GM12878 (cell line): ENCODE results near the gene HSPB7. TPM values are rescaled to one million over a fixed set of nuclear protein-coding genes. Genes with fewer than 3 reads are reported as not detected.

Experiments used
- ATAC-seq: fragments of 200-7000 bp; cut with Tn5 transposase; 3 replicates; pipeline ENCODE4 v1.9.1; 2020; ENCODE audit warnings: mild to moderate bottlenecking, moderate library complexity
- BruUV-seq: library from RNA; stranded (reverse); fragments of 400-500 nt; replicated peaks from 2 replicates; lab custom pipeline; 2021; lab: Mats Ljungman, UMichigan
- CTCF ChIA-PET: fragments of 300-600 bp; sonication (Branson Sonifier 250); formaldehyde crosslinking; extraction: SDS; loops from one replicate; lab custom pipeline; 2021; ENCODE audit warnings: inconsistent platforms; lab: Yijun Ruan, JAX
- POLR2A ChIA-PET: fragments of 350-600 bp; formaldehyde crosslinking; extraction: SDS; loops from one replicate; lab custom pipeline; 2021; ENCODE audit warnings: inconsistent platforms; lab: Charles Lee
- RAD21 ChIA-PET: fragments of 300-600 bp; sonication (Branson Sonifier 250); formaldehyde crosslinking; loops from one replicate; lab custom pipeline; 2023; ENCODE audit warnings: antibody characterized with exemption; ENCODE audit not compliant: unreplicated experiment; lab: Charles Lee
- SMC1A ChIA-PET: fragments of 300-600 bp; sonication (Branson Sonifier 250); formaldehyde crosslinking; loops from one replicate; lab custom pipeline; 2023; ENCODE audit not compliant: unreplicated experiment, uncharacterized antibody; lab: Charles Lee
- DNase-seq: peaks from one replicate; pipeline ENCODE4 v3.0.0-alpha.2; 2011; ENCODE audit warnings: low read depth, low spot score
- FAIRE-seq: peaks from 3 replicates; lab custom pipeline; 2011; peaks lifted over from hg19 to GRCh38; lab: Jason Lieb, UNC
- H2AFZ ChIP-seq: 2 replicates; pipeline ENCODE4 v1.6.0; 2011; ENCODE audit warnings: low read depth, low read length, control low read depth; ENCODE audit not compliant: control insufficient read depth
- H3K27ac ChIP-seq: 2 replicates; pipeline ENCODE4 v1.5.1; 2011; ENCODE audit warnings: control low read depth; ENCODE audit not compliant: control insufficient read depth, insufficient read depth
- H3K27me3 ChIP-seq, 2 experiments: replicated peaks in 1 of 2; 2 replicates each; pipeline versions ENCODE4 v1.6.0 to v1.6.1; 2011; ENCODE audit warnings: low read length in 1 of 2; ENCODE audit not compliant: control insufficient read depth in 2 of 2, insufficient read depth in 2 of 2
- H3K36me3 ChIP-seq, 2 experiments: 2 replicates each; pipeline ENCODE4 v1.5.1; 2011; ENCODE audit warnings: low read length in 1 of 2; ENCODE audit not compliant: control insufficient read depth in 2 of 2, insufficient read depth in 2 of 2
- H3K4me1 ChIP-seq: 2 replicates; pipeline ENCODE4 v1.6.1; 2011; ENCODE audit warnings: mild to moderate bottlenecking, low read length, moderate library complexity, mixed read lengths; ENCODE audit not compliant: control insufficient read depth, insufficient read depth
- H3K4me2 ChIP-seq: 2 replicates; pipeline ENCODE4 v1.6.0; 2011; ENCODE audit warnings: control low read depth; ENCODE audit not compliant: control insufficient read depth, insufficient read depth
- H3K4me3 ChIP-seq: fragments of 200-600 bp; sonication (generic); 2 replicates; pipeline ENCODE4 v1.5.1; 2016
- H3K79me2 ChIP-seq: 2 replicates; pipeline ENCODE4 v1.6.0; 2011; ENCODE audit warnings: low read length; ENCODE audit not compliant: control insufficient read depth, insufficient read depth
- H3K9ac ChIP-seq: 2 replicates; pipeline ENCODE4 v1.8.0; 2011; ENCODE audit warnings: low read length, control low read depth, mixed read lengths; ENCODE audit not compliant: control insufficient read depth, insufficient read depth
- H3K9me3 ChIP-seq: replicated peaks from 3 replicates; pipeline ENCODE4 v1.5.1; 2011; ENCODE audit warnings: mild to moderate bottlenecking, low read length; ENCODE audit not compliant: control insufficient read depth, insufficient read depth
- H4K20me1 ChIP-seq: 2 replicates; pipeline ENCODE4 v1.6.0; 2011; ENCODE audit not compliant: control insufficient read depth, insufficient read depth
- DPF2 ChIP-seq: fragments of 450-650 bp; IDR thresholded peaks from 2 replicates; pipeline ENCODE4 v1.6.1; 2017; ENCODE audit warnings: mild to moderate bottlenecking
- MXI1 ChIP-seq: fragments of 150-350 bp; IDR thresholded peaks from 2 replicates; pipeline ENCODE4 v1.6.1; 2011; ENCODE audit warnings: low read depth, mild to moderate bottlenecking, inconsistent platforms, low read length, improper control_type of control experiment
- MYB ChIP-seq: fragments of 150-350 bp; IDR thresholded peaks from 2 replicates; pipeline ENCODE4 v1.6.1; 2014; ENCODE audit warnings: mild to moderate bottlenecking, low read depth, low read length, borderline replicate concordance
- ZNF622 ChIP-seq: fragments of 450-650 bp; IDR thresholded peaks from 2 replicates; pipeline ENCODE4 v1.6.1; 2017; ENCODE audit warnings: mild to moderate bottlenecking, inconsistent platforms
- ZZZ3 ChIP-seq: IDR thresholded peaks from 2 replicates; pipeline ENCODE4 v1.6.1; 2011; ENCODE audit warnings: low read depth; ENCODE audit not compliant: control insufficient read depth, insufficient read length
- WGBS: methylation state at CpG from one replicate; pipeline ENCODE4 v1.1.6; 2016; ENCODE audit warnings: low lambda C conversion rate; ENCODE audit not compliant: insufficient replicate concordance, insufficient coverage; ENCODE audit errors: missing lambda C conversion rate; 5-methylcytosine and 5-hydroxymethylcytosine counted together
- in situ Hi-C: fragments of 300-500 bp; cut with MboI; formaldehyde crosslinking; loops from 9 replicates; pipeline ENCODE4 v1.14.3; 2018; ENCODE audit warnings: mixed read lengths
- intact Hi-C: fragments of 100-400 bp; cut with micrococcal nuclease; formaldehyde crosslinking; loops from one replicate; pipeline ENCODE4 v1.14.2; 2022; ENCODE audit not compliant: unreplicated experiment
- polyA plus RNA-seq, 11 experiments: library from polyadenylated mRNA; depleted of rRNA in 4 of 11; unstranded in 6 of 11; stranded (reverse) in 5 of 11; fragments of >200 nt; fragmentation: Nextera tagmentation in 4 of 11; fragmentation: Illumina TruSeq in 1 of 11; extraction: Ambion mirVana in 4 of 11; extraction: Trizol in 1 of 11; gene quantifications; 1 replicate in 1 of 11; 2 replicates in 10 of 11; pipeline versions ENCODE4 v1.2.1 to v1.2.3, GENCODE V29; 2011 to 2016; ENCODE audit warnings: inconsistent platforms in 2 of 11, missing spikeins in 2 of 11, low read depth in 1 of 11
- total RNA-seq, 4 experiments: library from RNA; depleted of rRNA in 3 of 4; stranded (reverse); fragments of >200 nt in 3 of 4; fragmentation: Illumina TruSeq in 1 of 4; extraction: Trizol in 1 of 4; gene quantifications; 2 replicates each; pipeline versions ENCODE4 v1.2.1 to v1.2.3, GENCODE V29; 2013 to 2021
- TF ChIP-seq, protein P1 (sequence below): fragments of 450-650 bp; IDR thresholded peaks from 2 replicates; pipeline ENCODE4 v1.6.1; 2016; ENCODE audit warnings: mild to moderate bottlenecking
- TF ChIP-seq, protein P2 (sequence below): fragments of 450-650 bp; IDR thresholded peaks from 2 replicates; pipeline ENCODE4 v1.6.1; 2017; ENCODE audit warnings: mild to moderate bottlenecking, low read depth, inconsistent platforms; ENCODE audit not compliant: poor library complexity, severe bottlenecking

HSPB7 gene
- total and polyA plus RNA-seq, 10 of the 15 experiments (the other 5 are each of a cell fraction or from before 2014, with no cell fraction given) = 0.34 TPM; not detected in 9

DNA sequence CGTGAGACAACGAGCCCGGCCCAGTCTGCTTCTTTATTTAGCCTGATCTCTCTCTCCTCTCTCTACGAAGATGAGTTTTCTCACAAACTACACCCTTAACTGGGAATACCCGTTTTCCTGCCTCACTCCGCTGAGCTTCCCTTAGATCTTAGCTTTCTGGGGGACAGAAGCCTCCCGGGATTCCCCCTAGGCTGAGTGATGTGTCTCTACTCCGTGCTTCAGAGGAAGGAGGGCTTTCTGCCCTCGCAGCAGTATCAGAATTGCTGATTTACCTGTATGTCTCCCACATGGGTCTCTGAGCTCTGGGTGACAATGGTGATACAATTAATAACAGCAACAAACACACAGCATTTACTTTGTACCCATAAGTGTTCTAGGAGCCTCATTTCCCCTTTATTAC, 43.0 kb downstream of the HSPB7 start (continued):
- TF ChIP-seq, protein P1, sequence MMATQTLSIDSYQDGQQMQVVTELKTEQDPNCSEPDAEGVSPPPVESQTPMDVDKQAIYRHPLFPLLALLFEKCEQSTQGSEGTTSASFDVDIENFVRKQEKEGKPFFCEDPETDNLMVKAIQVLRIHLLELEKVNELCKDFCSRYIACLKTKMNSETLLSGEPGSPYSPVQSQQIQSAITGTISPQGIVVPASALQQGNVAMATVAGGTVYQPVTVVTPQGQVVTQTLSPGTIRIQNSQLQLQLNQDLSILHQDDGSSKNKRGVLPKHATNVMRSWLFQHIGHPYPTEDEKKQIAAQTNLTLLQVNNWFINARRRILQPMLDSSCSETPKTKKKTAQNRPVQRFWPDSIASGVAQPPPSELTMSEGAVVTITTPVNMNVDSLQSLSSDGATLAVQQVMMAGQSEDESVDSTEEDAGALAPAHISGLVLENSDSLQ = peak; percentile 80
- TF ChIP-seq, protein P2, sequence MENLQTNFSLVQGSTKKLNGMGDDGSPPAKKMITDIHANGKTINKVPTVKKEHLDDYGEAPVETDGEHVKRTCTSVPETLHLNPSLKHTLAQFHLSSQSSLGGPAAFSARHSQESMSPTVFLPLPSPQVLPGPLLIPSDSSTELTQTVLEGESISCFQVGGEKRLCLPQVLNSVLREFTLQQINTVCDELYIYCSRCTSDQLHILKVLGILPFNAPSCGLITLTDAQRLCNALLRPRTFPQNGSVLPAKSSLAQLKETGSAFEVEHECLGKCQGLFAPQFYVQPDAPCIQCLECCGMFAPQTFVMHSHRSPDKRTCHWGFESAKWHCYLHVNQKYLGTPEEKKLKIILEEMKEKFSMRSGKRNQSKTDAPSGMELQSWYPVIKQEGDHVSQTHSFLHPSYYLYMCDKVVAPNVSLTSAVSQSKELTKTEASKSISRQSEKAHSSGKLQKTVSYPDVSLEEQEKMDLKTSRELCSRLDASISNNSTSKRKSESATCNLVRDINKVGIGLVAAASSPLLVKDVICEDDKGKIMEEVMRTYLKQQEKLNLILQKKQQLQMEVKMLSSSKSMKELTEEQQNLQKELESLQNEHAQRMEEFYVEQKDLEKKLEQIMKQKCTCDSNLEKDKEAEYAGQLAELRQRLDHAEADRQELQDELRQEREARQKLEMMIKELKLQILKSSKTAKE = peak; percentile 74
- no peak for TF ChIP-seq DPF2
- TF ChIP-seq ZNF622 = no peak
- TF ChIP-seq MXI1 = no peak

DNA sequence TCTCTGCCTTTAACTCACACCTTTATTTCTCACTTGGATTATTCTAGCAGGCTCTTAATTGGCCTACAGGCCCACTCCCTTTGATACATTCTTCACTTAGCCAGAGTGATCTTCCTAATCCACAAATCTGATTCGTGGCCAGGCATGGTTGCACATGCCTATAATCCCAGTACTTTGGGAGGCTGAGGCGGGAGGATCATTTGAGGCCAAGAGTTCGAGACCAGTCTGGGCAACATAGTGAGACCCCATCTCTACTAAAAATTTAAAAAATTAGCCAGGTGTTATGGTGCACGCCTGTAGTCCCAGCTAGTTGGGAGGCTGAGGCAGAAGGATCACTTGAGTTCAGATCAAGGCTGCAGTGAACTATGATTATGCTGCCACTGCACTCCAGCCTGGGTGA, 44.1 kb downstream of the HSPB7 start:
- in situ Hi-C loops (no loop called here), intact Hi-C loops (loop anchor here (10.0 kb wide), 1 partner anchor 449 kb away; the partner anchor contains the start of genes CASP9 and DNAJC16)
- H3K4me1 ChIP-seq = peaks cover 4% of the 10 kb centered on the region
- no peak overlapping the region for H3K27ac ChIP-seq
- SMC1A ChIA-PET = interaction anchor here (0.7 to 5.0 kb wide), 12 partner anchors 9 to 158 kb away, joined by 3 to 53 read pairs (median 4); no protein-coding TSS in a partner anchor
- H3K79me2 ChIP-seq = peaks cover 20% of the 10 kb centered on the region
- no peaks in the 10 kb centered on the region for H3K27me3 ChIP-seq
- CTCF ChIA-PET = interaction anchor here (0.6 to 5.1 kb wide), 3 partner anchors 11 to 391 kb away, joined by 3 to 68 read pairs (median 8); no protein-coding TSS in a partner anchor
- RAD21 ChIA-PET = interaction anchor here (0.8 to 5.3 kb wide), 13 partner anchors 12 to 158 kb away, joined by 3 to 116 read pairs (median 4); partner anchors contain the start of gene SPEN
- POLR2A ChIA-PET = interaction anchor here (0.6 to 3.5 kb wide), 8 partner anchors 10 to 139 kb away, joined by 3 to 45 read pairs (median 4); no protein-coding TSS in a partner anchor
- peaks cover 10% of the 10 kb centered on the region; the same call in 2 of the 3 replicates for H3K9me3 ChIP-seq
- H3K36me3 ChIP-seq = peaks cover 10 to 22% of the 10 kb centered on the region in 2 experiments
- H2AFZ ChIP-seq = no peak overlapping the region
- H4K20me1 ChIP-seq = no peaks in the 10 kb centered on the region
- FAIRE-seq (no peak), DNase-seq (no peak), ATAC-seq (no peak)
- TF ChIP-seq MYB (no peak), ZZZ3 (no peak)
- no peak overlapping the region for H3K9ac ChIP-seq
- H3K4me3 ChIP-seq = peak overlapping the region; percentile 95; the same call in 1 of the 2 replicates
- 94% methylated on average over 4 of the region's 4 CpGs for WGBS
- BruUV-seq = no TSS peak
- H3K4me2 ChIP-seq = no peak overlapping the region; the same call in 1 of the 2 replicates
